GM10266 (cell line): Measurements from ENCODE around the gene IQSEC1.

ENCODE experiments used
- DNase-seq: peaks from one replicate; pipeline ENCODE4 v3.0.0; 2012; ENCODE audit errors: extremely low spot score
- CTCF ChIP-seq: IDR thresholded peaks from 2 replicates; pipeline ENCODE4 v1.5.1; 2012; ENCODE audit warnings: mild to moderate bottlenecking, low read depth; ENCODE audit not compliant: control insufficient read depth, insufficient read depth; ENCODE audit errors: missing control alignments

The IQSEC1 gene

GRCh38 chr3:13005301-13005700, 67.9 kb downstream of the IQSEC1 start:
- TF ChIP-seq CTCF: no peak

GRCh38 chr3:13004376-13004775, 68.9 kb downstream of the IQSEC1 start:
- TF ChIP-seq CTCF: no peak
- no peak for DNase-seq

More at GRCh38 chr3:13005301-13005700, 67.9 kb downstream of the IQSEC1 start:
- DNase-seq: no peak

- no peak for TF ChIP-seq CTCF
- DNase-seq: no peak
Measured at GRCh38 chr3:13003608-13004007, 69.6 kb downstream of the IQSEC1 start.

- TF ChIP-seq CTCF: no peak
- DNase-seq: peak; percentile 57
Measured at GRCh38 chr3:13002398-13003124, 70.7 kb downstream of the IQSEC1 start.

- TF ChIP-seq CTCF: no peak
- peak; percentile 52 for DNase-seq
Measured at GRCh38 chr3:12999147-13000140, 73.8 kb downstream of the IQSEC1 start.

GRCh38 chr3:12998648-12999047, 74.6 kb downstream of the IQSEC1 start:
- no peak for DNase-seq
- TF ChIP-seq CTCF: no peak
